HG02623 (cell line): ENCODE results near the gene KCNJ5.
A peak's percentile ranks its signal among the peaks of the same experiment; 100 is the strongest.

ENCODE experiments used
- ATAC-seq: cut with Tn5 transposase; IDR thresholded peaks from one replicate; pipeline ENCODE4 v1.9.1; 2021; ENCODE audit warnings: moderate library complexity; ENCODE audit not compliant: unreplicated experiment

The KCNJ5 gene

DNA sequence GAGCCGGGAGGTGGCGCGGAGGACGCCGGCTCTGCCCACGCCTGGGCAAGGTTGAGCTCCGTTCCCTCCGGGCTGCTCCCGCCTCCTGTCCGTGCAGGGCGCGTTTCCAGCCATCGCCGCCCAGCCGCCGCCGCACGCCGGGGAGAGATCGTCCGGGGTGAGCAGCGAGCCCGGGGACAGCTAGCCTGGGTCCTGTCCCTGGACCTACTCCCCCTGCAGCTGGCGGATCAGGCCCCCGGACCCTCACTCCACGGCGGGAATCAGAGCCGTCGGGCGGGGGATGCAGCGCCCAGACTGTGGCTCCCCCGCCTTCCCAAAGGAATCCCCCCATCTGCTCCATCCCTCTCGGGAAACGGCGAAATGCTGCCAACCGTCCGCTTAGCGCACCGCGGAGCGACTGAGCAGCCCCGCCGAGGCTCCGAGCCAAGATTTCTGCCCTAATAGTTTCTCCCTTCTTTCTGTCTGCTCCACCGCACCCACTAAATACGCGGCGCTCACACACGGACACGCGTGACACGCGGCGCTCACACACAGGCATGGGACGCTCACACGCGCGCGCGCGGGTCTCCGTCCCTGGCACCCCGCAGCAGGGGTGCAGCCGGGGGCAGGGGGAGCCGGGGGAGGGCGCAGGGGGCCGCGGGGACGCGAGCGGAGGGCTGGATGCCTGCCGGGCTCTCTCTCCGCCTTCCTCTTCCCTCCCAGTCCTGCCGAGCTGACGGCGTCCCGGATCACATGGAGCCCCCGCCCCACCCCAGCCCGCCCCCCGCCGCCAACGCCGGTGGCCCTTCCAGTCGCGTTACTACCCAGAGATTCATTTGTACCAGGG, at the start of gene KCNJ5:
Gene KCNJ5 (plus strand): TSS at position 814 of the 826 bp plus-strand sequence. CDS start 19,918 bp downstream, outside the sequence.
- no peak for ATAC-seq

DNA sequence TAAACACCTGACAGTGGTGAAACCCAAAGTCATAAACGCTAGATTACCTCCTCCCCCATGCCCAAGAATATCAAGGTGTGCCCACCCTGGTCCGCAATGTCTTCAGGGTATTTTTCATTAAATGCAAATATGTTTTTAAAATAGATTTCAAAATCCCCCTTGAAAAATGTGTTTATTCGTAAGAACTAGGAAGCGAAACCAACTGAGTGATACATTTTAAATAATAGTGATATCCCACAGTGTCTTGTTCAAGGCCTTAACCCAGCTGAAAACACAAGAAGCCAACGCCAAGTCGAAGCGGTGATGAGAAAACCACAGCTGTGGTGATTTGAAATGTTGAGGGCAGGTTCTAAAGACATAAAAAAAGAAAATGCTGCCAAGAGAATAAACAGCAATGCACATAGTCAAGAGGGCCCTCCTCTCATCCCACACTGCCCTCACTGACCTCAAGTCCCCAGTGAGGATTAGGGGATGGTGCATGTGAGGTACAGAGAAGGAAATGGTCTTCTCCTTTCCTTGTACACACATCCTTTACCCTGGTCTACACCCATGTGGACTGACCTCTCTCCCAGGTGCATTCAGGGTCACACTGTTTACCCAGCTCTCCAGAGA, 49.6 kb upstream of the KCNJ5 start:
- peak; percentile 54 for ATAC-seq

DNA sequence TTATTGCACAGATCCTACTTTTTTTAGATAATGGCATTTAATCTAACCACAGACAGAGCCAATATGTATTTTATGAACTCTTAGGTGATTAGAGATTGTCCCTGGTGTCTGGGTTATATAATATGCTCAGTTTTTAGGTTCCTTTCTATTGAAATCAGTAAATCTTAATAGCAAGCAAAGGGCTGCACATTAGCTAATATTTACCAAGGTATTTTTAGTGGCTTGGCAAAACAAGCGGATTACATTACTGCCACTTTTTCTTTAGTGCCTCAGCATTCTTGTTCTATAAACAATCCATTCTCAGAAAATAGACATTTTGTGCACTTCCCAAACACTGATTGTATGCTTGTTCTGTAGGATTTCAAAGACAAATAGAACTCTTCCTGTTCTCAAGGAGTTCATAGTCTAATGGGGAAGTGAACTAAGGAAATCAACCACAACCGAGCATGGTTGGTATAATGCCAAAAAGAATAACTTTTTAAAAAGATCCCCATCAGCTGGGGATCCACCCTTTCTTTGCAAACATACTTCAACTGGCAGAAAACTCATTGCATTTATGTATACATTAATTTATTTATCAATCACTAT, 47.9 kb upstream of the KCNJ5 start:
- ATAC-seq, result no peak

DNA sequence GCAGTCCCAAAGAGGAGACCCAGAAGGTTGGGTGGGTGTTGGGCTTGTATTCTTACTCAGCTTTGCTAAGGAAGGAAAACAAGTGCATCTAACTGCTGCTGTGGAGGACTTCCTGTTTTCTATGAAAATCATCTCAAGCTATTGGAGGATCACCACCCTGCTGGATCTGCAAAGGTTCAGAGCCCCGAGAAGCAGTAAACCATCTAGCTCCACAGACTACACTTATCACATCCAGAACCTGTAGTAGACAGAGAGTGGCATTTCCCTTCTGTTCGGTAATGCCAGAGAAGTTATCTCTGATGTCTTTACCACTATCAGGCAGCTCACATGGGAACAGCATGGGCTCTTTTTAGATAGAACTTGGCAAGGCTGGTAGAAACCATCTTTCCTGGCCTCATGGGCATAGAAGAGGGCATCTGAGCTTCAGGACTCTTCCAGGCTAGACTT, 45.8 kb upstream of the KCNJ5 start:
- no peak for ATAC-seq

GRCh38 chr11:128846985-128847384, 44.2 kb upstream of the KCNJ5 start:
- no peak for ATAC-seq

GRCh38 chr11:128848815-128849455, 42.2 kb upstream of the KCNJ5 start:
- peak; percentile 73 for ATAC-seq

GRCh38 chr11:128852327-128853023, 38.7 kb upstream of the KCNJ5 start:
- no peak for ATAC-seq

DNA sequence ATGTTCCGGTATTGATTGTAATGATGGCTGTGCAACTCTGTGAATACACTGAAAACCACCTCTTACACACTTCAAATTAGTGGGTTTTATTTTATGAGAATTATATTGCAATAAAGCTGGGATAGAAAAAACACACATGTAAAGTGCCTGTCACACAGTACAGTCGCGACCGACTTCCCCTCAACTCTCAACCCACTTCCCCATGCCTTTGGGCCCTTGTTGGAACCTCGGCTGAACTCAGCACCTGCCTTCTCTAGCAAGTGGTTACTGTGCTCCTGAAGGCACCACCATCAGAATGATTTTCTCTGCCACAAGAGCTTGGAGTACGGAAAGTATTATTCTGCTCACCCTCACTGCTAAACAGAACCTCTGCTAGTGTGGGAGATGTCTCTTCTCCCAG, 37.6 kb upstream of the KCNJ5 start:
- no peak for ATAC-seq

DNA sequence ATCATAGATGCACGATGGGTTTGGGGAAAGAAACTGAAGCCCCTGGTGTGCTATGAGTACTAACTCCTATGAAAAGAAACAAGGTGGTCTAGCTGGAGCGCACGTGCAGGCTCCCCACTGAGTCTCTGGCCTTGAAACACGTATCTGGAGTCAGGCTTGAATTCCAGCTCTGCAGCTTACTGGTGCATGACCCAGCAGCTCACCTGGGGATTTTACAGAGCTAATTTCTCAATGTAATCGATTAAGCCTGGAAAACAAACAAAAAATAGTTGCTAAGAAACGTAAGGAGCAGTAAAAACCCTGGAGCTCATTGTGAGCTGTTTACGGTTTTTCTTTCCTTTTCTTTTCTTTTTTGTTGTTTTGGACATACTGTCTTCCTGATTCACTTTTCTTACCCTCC, 36.3 kb upstream of the KCNJ5 start:
- no peak for ATAC-seq

GRCh38 chr11:128856241-128856640, 34.9 kb upstream of the KCNJ5 start:
- no peak for ATAC-seq

DNA sequence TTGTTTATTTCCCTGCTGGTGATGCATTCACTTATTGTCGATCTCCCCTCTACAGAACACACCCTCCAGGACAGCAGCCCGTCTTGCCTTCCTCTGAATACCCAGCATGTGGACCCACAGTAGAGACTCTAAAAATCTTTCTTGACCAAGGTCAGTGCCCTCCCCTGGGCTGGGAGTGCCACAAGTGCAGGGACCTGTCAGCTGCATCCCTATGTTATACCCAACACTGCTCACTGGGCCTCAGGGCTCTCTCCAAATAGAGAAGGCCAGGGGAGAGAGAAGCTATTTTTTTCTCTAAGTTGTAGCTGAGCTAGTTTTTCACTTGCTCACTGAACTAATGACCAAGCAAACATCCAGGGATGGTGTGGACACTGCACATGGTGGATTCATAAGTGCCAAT, 33.8 kb upstream of the KCNJ5 start:
- no peak for ATAC-seq

GRCh38 chr11:128859563-128860441, 31.4 kb upstream of the KCNJ5 start:
- ATAC-seq, result peak; percentile 91

GRCh38 chr11:128860571-128861361, 30.4 kb upstream of the KCNJ5 start:
- ATAC-seq, result no peak

DNA sequence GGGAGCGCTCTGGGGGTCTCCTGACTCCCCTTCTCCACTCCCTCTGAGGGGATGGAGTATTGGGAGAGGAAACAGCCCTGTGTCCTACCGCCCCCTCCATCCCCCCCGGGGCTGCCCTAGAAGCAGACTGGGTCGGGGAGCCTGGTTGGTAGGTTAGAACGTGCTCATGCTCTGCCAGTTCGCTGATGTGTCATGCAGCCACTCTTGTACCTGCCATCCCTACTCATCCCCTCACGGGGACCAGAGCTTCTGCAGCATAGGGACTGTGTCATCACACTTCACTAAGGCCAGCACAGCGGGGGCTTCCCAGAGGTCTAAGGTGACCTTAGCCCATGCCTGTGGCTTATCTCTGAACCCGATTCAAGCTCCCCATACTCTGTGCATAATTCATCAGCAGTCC, 28.8 kb upstream of the KCNJ5 start:
- no peak for ATAC-seq

GRCh38 chr11:128862908-128863660, 28.1 kb upstream of the KCNJ5 start:
- no peak for ATAC-seq

DNA sequence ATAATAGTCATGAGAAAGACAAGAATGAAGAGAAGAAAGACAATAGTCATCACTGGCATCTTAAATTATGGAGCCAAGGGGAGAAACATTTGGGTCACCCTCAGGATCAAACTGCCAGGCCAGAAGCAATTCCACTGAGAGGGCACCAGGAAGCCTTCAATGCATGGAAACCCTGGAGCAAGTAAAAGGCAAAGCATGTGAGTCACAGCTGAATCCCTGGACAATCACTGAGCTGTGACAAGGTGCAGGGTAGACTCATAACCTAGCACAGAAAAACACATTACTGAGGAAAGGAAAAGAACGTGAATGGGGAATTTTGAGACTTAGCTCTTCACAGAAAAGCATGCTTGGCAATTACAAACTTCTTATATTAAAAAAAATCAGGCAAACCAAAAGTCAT, 25.7 kb upstream of the KCNJ5 start:
- no peak for ATAC-seq

DNA sequence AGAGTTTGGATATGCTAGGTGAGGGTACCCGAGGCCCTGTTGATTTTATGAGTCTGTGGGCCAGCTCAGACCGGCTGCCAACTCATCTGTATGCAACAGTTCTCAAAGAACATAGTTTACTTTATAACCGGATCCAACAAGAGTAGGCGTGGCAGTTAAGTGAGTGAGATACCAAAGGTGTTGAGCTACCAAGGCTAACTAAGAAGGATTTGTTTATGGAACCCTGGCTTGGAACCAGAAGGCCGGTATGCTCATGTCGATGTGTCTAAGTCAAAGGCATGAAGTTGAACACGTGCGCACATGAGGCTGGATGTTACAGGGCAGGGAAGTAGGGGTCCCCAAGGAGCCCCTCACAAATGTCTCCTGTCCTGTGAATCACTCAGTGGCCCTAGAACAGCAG, 23.9 kb upstream of the KCNJ5 start, which contains the start of gene KCNJ1:
Gene KCNJ1 (minus strand): TSS at position 20 of the 400 bp plus-strand sequence. CDS start 27,053 bp downstream, outside the sequence.
- ATAC-seq, result no peak
